ENCODE data around the gene SSC5D.

DNA sequence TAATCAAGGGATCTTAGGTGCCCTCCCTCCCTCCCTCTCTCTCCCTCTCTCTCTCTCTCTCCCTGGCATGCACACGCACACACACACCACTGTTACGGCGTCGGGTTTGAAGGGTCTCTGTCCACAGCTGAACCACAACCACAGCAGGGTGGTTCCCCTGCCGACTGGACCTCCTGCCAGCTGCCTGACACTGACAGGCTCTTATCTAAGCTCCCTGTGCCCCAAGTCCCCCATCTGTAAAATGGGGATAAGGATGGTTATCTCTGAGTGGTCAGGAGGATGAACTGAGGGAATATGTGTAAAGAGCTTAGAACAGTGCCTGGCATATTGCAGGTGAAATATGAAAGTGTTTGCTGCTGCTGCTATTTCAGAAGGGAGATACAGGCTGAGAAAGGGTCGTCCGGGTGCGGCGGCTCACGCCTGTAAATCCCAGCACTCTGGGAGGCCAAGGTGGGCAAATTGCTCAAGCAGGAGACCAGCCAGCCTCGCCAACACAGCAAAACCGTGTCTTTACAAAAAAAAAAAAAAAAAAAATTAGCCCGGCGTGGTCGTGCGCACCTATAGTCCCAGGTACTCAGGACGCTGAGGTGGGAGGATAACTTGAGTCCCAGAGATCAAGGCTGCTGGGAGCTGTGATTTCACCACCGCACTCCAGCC is 44.3 kb upstream of the SSC5D start:
- TF ChIP-seq, protein P1, sequence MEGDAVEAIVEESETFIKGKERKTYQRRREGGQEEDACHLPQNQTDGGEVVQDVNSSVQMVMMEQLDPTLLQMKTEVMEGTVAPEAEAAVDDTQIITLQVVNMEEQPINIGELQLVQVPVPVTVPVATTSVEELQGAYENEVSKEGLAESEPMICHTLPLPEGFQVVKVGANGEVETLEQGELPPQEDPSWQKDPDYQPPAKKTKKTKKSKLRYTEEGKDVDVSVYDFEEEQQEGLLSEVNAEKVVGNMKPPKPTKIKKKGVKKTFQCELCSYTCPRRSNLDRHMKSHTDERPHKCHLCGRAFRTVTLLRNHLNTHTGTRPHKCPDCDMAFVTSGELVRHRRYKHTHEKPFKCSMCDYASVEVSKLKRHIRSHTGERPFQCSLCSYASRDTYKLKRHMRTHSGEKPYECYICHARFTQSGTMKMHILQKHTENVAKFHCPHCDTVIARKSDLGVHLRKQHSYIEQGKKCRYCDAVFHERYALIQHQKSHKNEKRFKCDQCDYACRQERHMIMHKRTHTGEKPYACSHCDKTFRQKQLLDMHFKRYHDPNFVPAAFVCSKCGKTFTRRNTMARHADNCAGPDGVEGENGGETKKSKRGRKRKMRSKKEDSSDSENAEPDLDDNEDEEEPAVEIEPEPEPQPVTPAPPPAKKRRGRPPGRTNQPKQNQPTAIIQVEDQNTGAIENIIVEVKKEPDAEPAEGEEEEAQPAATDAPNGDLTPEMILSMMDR (IDR thresholded peaks at IDR 0.05) = no peak
- no peak for TF ChIP-seq POLR2A (IDR thresholded peaks at IDR 0.05)

Data from thyroid gland (tissue), 4 donors.